ACHN (cell line): ENCODE measurements around the gene TNFRSF14.
A peak's percentile ranks its signal among the peaks of the same experiment; 100 is the strongest.

Experiments
- DNase-seq: peaks from one replicate; pipeline ENCODE4 v3.0.0-alpha.2; 2015
- in situ Hi-C: cut with HindIII; loops from 2 replicates; pipeline ENCODE4 v1.10.0; 2017; ENCODE audit warnings: low sequenced_read_pairs, low pct_ligation_motif_present, low pct_unique_long_range_greater_than_20kb

TNFRSF14 gene

DNA sequence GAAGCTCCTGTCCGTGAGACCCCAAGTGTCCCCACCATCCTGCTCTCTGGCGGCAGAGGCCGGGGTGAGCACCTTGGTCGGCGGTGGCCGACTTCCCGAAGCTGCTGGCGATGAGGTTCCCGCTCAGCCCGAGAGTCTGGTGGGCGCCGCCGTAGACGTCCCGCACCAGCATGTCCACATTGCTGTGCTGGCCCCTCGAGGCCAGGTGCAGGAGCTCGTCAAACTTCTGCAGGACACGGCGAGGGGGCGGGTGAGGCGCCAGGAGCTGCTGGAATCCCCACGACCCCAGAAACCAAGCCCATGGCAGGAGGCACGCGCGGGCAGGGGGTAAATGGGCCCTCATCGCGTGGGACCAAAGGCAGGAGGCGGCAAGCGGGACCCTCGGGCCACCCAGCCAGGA, 36.4 kb upstream of the TNFRSF14 start:
- DNase-seq = no peak
- in situ Hi-C loops = loop anchor here (25.0 kb wide), 1 partner anchor 107 kb away; the partner anchor contains the start of gene PEX10

DNA sequence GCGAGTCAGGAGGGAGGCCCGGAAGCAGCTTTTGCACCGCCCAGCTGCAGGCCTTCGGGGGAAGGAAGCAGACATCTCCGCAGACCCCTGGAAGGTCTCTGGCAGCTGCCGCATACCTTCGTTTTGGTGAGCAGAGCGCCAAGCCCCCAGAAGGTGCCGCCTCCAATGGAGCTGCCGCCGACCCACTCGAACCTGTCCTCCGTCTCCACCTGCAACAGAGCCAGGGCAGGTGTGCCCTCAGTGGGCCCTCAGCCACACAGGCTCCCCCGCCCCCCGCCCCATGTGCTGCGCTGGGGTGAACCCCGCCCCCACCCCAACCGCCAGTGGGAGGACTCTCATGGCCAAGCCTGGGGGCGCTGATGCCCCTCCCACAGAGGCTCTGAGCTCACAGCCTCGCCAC, 36.0 kb upstream of the TNFRSF14 start:
- in situ Hi-C loops = loop anchor here (25.0 kb wide), 1 partner anchor 108 kb away; the partner anchor contains the start of gene PEX10
- no peak for DNase-seq

DNA sequence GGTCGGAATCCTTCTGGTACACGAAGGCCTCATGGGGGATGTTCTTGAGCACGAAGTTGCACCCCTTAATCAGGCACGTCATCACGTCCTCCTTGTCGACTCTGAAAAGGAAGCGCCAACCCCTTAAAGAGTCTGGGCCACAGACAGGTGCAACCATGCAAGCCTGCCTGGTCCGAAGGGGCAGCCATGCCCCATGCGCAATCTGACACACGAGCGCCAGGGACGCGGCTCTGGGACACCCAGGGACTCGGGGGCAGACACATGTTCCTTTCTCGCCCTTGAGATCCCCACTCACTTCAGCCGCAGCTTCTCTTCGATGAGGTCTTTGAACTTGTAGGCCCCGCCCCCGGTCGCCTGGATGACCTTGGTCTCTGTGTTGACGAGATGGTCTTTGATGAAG, 35.4 kb upstream of the TNFRSF14 start:
- in situ Hi-C loops = loop anchor here (25.0 kb wide), 1 partner anchor 109 kb away; the partner anchor contains the start of gene PEX10
- no peak for DNase-seq

DNA sequence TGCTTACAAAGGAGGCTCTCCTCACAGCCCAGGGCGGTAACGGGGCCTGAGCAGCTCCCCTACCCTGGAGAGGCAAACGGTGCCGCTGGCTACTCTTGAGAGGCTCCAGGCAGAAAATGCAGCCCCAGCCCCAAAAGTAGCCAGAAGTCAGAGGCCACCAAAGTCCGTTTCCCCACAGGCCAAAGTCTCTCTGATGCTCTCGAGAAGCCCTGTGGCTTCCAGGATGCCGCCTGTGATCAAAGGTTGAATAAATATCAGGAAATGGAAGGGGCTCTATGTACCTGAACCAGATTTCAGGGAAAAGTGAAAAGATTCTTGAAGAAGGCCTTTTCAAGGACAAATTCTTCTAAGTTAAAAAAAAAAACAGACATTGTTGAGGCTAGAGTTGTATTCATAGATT, 33.9 kb upstream of the TNFRSF14 start:
- DNase-seq = no peak
- in situ Hi-C loops = loop anchor here (25.0 kb wide), 1 partner anchor 110 kb away; the partner anchor contains the start of gene PEX10

DNA sequence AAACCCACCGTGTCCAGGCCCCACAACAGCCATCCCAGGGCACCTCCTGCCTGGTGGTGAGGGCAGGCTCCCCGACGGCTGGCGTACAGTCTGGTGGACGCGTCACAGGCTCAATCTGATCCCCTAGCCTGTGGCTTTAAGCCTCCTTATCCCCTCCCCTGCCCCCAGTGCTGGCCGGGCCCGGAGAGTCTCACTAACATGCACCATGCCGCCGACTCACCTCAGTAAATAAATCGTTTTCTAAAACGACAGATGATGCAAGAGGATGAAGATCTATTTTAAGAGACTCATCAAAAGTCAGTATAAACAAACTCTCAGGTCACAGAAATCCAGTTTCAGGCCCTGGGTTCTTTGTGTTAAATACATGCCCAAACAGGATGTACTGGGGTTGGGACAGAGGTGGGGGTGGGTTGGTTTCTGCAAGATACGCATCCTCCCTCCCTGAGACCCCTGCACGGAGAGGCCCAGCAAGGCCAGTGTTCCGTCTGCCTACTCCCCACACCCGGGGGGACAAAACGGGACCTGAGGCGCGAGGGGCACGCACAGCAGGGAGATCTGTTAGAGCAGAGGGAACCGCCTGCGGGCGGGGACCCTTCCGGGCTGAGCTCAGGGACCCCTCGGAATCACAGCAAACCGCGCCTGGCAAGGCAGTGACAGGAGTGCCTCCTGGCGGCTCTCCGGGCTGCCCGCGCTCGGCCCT, 32.8 kb upstream of the TNFRSF14 start:
- no peak for DNase-seq
- in situ Hi-C loops = loop anchor here (25.0 kb wide), 1 partner anchor 111 kb away; the partner anchor contains the start of gene PEX10

DNA sequence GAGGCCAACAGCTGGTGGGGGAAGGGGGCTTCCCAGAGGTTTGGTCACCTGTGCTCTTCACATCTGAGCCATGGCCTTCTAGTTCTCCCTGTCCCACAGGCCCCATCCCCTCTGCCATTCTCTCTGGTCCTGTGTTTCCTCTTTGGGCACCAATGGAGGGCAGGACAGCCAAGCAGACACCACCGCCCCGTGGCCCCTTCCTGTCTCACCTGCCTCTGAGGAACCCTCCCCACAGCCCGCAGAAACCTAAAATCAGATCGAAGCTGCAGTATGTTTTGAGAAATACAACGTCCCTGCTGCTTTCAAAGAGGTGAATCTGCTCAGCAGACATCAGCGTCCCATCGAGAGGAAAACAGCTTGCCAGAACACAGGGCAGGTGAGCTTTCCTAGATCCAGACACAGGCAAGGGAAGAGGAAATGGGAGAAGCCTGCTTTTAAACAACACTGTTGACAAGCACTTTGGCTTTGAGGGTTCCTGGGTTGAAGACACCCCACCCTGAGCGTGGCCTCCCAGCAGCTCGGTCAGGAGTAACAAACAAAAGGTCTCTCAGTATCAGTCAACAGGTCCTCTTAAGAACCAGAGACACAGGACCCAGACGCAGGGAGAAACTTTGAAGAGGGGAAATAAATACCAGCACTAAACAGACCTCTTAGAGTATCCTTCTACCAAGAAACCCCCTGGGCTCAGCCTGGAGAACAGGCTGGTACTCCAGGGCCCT, 32.1 kb upstream of the TNFRSF14 start:
- DNase-seq = no peak
- in situ Hi-C loops = loop anchor here (25.0 kb wide), 1 partner anchor 112 kb away; the partner anchor contains the start of gene PEX10

DNA sequence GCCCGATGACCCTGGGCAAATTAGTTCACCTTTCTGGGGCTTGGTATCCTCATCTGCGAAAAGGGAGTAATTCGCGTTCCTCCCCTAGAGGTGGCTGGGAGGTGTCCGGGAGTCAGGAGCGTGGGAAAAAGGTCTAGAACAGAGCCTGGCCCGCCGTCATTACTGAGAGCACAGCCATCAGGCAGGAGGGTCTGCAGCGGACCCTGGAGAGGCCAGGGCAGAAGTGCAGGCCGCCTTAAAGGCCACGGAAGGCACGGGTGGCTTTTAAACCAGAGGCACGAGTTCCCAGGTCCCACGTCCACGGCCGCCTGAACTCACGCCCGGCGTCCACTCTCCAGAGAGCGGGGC, 30.6 kb upstream of the TNFRSF14 start:
- DNase-seq = no peak
- in situ Hi-C loops = no loop called here

DNA sequence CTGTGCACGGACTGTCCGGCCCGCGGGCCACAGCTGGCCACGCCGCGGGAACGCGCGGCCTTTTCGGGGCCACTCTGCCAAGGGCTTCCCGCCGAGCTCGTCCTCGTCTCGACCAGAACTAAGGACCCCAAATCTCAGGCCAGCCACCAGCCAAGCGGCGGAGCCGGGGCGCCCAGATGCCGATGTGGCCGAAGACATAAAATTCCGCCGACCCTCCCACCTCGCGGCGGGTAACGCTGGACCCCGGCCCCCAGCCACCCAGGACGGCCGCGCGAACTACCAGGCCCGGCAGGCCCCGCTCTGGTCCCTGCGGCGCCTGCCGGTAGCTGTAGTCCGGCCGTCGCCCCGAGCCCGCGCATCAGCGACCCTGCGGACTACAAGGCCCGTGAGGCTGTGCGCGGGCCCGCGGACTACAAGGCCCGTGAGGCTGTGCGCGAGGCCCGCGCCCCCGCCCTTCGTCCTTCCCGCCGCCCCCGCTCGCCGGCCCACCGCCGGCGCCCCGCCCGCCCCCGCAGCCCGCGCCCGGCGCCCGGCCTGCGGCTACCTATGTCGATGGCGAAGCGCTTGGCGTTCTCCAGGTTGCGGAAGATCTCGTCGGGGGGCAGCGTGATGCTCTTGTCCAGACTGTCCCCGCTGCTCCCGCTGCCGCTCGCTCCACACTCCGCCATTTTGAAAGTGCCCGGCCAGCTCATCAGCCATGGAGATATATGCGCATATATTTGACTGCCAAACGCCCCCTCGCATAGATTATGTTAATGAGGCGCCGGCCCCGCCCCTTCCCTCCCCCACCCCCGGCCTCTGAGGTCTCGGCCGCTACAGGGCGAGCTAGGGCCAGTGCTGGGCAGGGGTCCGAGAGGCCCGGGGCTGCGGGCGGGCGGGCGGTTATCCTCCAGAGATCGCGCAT, 30.0 kb upstream of the TNFRSF14 start, which contains the start of gene PANK4:
Gene PANK4, minus strand, starts transcription at position 677 of the 904 bp plus-strand sequence. Its CDS starts 9 bp downstream, at position 668.
- in situ Hi-C loops = no loop called here
- peak; percentile 89 for DNase-seq

DNA sequence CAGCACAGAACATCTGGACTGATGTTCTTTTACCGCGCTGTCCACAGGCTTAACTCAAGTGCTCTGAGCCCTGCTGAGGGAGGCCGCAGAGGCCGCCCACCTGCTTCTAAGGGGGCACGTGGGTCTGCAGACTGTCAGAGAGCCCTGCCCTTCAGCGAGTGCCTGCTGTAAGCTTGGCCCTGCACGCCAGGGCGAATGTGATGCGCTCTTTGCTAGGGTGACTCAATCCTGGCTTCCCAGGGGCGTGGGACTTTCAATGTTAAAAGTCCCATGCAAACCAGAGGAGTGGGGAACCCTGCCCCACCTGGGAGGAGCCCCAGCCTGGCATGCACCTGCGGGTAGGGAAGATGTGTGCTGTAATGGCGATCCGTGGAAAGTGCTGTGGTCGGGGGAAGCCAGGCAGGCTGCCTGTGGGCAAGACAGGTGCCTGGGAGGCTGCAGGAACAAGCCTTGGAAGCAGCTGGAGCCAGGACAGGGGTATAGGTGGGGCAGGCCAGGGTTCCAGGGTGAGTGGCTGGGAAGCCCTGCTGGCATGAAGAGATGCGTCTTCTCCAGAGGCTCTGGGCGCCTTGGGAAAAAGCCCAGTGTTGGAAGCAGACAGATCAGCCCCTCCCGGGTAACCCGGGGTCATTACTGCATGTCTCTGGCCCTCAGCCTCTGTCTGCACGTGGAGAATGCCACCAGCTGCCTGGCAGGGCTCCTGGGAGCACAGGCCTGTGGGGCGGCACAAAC, 29.2 kb upstream of the TNFRSF14 start:
- in situ Hi-C loops = no loop called here
- peak; percentile 15 for DNase-seq

DNA sequence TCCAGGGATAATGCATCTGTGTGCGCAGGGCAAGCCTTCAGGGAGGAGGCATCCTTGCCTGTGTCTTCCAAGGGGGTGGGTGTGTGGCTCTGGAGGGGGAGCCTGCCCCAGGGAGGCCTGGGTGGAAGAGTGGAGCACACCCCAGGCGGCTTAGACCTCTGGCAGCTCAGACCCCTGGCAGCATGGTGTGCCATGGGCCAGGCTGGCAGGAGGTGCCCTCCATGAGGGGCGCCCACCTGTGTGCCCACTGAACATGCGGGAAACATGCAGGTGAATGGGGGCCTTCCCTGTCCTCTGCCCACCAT, 28.7 kb upstream of the TNFRSF14 start:
- no peak for DNase-seq
- in situ Hi-C loops = no loop called here

DNA sequence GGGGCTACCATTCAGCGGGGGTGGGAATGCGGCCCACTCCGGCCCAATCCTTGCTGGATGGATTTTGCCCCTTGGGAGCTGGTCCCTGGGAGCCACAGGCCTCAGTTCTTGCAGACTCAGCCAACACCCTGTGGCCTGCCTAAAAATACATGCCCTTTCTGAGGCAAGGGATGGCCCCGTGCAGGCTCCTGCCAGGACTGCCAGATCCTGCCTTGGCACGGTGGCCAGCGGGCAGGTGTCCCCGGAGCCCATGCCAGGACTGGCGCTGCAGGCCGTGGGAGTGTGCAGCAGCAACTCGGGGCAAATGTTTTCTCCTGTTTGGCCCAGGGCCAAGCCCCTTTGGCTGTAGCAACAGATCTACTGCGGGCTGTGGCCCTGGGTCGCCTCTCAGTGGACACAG, 28.2 kb upstream of the TNFRSF14 start:
- DNase-seq = no peak
- in situ Hi-C loops = no loop called here

DNA sequence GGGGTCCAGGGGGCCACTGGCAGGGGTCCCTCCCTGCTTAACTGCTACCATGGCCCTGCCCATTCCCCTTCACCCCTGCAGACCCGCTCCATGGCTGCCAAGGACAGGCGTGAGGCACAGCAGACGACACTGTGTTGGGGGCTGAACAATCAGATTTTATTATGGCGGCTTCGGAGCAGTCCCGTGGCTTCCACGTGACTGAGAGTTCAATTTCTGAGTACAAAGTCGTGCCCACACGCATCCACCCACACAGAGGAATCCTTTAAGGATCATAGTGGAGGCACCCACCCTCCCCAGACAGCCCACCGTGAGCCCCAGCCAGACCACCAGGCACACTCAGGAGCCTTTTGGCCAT, 27.6 kb upstream of the TNFRSF14 start:
- in situ Hi-C loops = no loop called here
- DNase-seq = no peak

DNA sequence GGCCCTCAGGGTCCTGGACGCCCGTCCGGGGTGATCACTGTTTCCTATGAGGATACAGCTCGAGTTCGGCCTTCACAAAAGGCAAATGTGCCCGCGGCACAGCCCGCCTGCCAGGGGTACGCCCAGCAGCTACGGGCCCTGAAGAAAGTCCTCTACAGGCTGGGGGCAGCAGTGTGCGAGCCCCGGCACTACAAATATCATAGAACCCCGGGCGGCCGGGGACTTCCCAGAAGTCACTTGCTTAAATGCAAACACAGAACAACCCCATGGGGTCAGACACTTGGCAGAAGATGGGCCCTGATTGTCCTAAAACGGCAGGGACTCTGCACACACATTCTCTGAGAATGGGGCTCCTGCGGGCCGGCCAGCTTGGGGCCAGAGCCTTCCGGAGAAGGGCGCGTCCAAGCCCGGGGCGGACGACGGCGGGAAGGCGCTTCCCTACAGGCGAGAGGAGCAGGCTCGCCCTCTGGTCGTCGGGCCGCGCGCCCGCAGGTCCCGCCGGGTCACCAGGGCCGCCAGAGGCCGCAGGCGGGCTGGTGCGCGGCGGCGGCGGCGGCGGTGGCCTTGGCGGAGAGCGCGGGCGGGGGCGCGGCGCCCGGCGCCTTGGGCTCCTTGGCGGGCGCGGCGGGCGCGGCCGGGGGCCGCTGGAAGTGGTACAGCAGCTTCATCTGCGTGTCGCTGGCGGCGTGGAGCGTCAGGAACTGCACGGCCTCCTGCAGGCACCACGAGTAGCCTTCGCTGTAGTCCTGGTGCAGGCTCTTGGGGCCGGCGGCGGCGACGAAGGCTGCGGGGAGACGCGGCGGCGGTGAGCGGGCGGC, 27.0 kb upstream of the TNFRSF14 start:
- in situ Hi-C loops = no loop called here
- DNase-seq = no peak

DNA sequence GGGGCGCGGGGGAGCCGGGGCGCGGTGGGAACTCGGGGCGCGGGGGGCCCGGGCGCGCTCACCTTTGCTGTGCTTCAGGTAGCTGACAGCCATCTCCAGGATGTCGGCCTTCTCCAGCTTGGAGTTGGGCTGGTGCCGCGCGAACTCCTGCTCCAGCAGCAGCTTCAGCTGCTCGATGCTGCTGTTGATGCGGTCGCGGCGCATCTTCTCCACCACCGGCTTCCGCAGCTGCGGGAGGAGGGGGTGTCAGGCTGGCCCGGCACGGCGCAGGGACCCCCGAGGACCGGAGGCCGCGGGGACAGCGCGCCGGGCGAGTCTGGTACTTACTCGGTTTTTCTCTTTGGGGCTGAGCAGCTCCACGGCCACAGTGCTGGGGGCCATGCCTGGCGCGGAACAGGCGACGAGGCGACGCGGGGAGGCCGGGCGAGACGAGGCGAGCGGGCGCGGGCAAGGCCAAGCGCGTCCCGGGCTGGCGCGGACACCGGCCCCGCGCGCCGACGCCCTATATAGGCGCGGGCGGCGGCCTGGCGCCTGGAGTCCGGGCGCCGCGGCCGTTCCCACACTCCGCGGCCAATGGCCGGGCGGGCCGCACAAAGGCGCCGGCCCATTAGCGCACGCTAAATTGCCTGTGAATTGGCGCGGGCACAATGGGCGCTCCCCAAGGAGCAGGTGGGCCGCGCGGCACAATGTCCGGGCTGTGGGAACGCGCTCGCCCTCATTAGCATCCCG, 26.2 kb upstream of the TNFRSF14 start, which contains the start of gene HES5:
Gene HES5, minus strand, starts transcription at position 480 of the 729 bp plus-strand sequence. Its CDS starts 99 bp downstream, at position 381.
- no peak for DNase-seq
- in situ Hi-C loops = no loop called here

DNA sequence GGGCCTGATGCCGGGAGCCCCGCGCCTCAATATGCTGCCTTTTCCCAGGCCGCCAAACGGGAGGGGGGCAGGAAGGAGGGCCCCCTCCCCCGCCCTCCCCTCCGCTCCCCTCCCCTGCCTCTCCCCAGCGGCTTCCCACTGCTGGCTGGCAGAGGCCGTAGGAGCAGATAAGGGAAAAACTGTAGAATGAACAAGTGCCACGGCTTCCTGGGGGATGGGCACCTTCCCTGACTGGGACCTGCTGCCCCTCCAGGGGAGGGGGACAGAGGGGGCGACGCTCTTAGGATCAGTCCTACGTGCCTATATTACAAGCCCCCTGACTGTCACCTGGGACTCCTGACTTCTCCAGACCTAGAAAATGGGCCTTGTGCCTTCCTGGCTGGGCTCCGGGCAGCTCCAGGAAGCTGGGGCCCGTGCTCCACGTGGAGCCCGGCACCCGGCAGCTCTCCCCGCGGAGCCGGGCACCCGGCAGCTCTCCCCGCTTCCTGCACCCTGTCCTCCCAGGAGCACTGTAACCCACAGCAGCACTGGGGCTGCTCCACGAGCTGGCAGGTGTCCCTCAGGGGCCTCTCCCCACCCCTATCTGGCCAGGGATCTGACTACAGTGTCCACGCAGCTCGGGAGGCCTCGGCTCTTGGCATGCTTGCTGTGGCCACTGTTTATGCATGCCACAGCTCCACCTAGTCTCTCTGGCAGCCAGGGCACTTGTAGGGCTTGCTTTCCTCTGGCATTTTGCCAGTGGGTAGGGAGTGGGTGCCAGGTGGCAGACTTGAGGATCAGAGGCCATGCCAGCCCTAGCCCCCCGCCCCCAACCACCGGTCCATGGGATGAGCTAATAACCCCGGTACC, 25.4 kb upstream of the TNFRSF14 start:
- in situ Hi-C loops = no loop called here

DNA sequence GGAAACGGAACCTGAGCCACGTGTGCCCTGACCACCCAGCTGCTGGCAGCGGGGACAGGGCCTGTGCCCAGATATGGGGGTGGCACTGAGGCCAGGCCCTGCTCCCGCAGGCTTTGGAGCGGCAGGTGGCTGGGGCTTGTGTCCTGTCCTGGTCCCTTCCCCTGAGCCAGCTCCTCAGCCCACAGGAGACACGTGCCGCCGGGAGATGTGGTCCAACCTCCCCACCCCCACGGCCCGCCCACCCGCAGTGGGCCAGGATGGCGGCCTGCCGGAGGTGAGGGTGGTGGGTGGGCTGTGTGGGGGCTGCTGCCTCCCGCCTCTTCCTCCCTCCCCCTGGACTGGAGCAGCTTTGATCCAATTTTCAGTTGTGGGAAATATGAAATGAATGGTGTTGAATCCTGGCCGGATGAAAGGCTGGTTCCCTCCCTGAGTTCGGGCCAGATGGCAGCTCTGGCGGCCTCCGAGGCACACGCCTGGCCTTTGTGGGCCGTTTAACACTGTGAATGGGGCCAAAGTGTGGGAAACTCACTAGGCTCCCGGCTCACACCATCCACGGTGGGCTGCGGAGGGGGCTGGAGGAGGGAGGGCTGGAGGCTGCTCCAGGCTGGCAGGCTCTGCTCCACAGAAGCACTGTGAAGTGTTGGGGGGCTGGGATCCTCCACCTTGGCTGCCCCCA, 23.5 kb upstream of the TNFRSF14 start:
- no peak for DNase-seq
- in situ Hi-C loops = no loop called here

More for the DNA sequence above, 25.4 kb upstream of the TNFRSF14 start:
- DNase-seq = peak; percentile 6
